Activated CD8-positive, alpha-beta T cell treated with anti-CD3 and anti-CD28 coated beads for 36 hours (primary cell): Measurements from ENCODE around the gene GPX6. TPM values are rescaled to one million over a fixed set of nuclear protein-coding genes. Genes with fewer than 3 reads are reported as not detected.
"Not testable (repeated sequence)": the region's sequence is repeated elsewhere in the genome, so short reads cannot be mapped to it uniquely, and the experiment has no call there.

Source experiments
- ATAC-seq: fragments of 200-7000 bp; cut with Tn5 transposase; one replicate; pipeline ENCODE4 v1.10.0; 2021; ENCODE audit warnings: mild to moderate bottlenecking, moderate library complexity
- CTCF ChIA-PET: fragments of 350-600 bp; sonication (Branson Sonifier 250); formaldehyde crosslinking; loops from one replicate; lab custom pipeline; 2021; ENCODE audit warnings: antibody characterized with exemption; lab: Charles Lee
- POLR2A ChIA-PET: fragments of 350-600 bp; sonication (Branson Sonifier 250); formaldehyde crosslinking; loops from one replicate; lab custom pipeline; 2021; ENCODE audit warnings: antibody characterized with exemption; lab: Charles Lee
- DNase-seq: peaks from one replicate; pipeline ENCODE4 v3.0.0-alpha.2; 2020
- H3K27ac Mint-ChIP-seq: one replicate; pipeline ENCODE4 v1.8.0; 2021; ENCODE audit warnings: mild to moderate bottlenecking, mixed read lengths
- H3K27me3 Mint-ChIP-seq: one replicate; pipeline ENCODE4 v1.8.0; 2021; ENCODE audit warnings: mixed read lengths
- H3K36me3 Mint-ChIP-seq: one replicate; pipeline ENCODE4 v1.8.0; 2021; ENCODE audit warnings: low read depth, mixed read lengths
- H3K4me1 Mint-ChIP-seq: one replicate; pipeline ENCODE4 v1.8.0; 2021; ENCODE audit warnings: low read depth, mixed read lengths
- H3K4me3 Mint-ChIP-seq: one replicate; pipeline ENCODE4 v1.8.0; 2021; ENCODE audit warnings: mild to moderate bottlenecking, moderate library complexity, mixed read lengths
- H3K9me3 Mint-ChIP-seq: one replicate; pipeline ENCODE4 v1.8.0; 2021; ENCODE audit warnings: mixed read lengths
- intact Hi-C: fragments of 100-400 bp; cut with micrococcal nuclease; formaldehyde crosslinking; loops from one replicate; pipeline ENCODE4 v1.10.0; 2022
- total RNA-seq, 2 experiments: library from RNA; stranded (reverse); gene quantifications; one replicate each; pipeline ENCODE4 v1.2.3, GENCODE V29; 2021
- TF ChIP-seq, protein P1 (sequence below): fragments of 200-600 bp; IDR thresholded peaks from one replicate; pipeline ENCODE4 v1.8.0; 2022; ENCODE audit warnings: antibody characterized with exemption, mild to moderate bottlenecking

GPX6 gene
- total RNA-seq, 2 experiments from 2014 or later, result not detected

- Mint-ChIP-seq H3K9me3 (no peaks in the 10 kb centered on the region), H3K4me3 (no peak overlapping the region), H3K36me3 (no peaks in the 10 kb centered on the region), H3K4me1 (no peaks in the 10 kb centered on the region), H3K27me3 (peaks cover 51% of the 10 kb centered on the region), H3K27ac (no peak overlapping the region)
- ATAC-seq (no peak), DNase-seq (no peak)
- ChIA-PET CTCF (no interaction called here), POLR2A (no interaction called here)
- intact Hi-C loops, result no loop called here
- TF ChIP-seq, protein P1, sequence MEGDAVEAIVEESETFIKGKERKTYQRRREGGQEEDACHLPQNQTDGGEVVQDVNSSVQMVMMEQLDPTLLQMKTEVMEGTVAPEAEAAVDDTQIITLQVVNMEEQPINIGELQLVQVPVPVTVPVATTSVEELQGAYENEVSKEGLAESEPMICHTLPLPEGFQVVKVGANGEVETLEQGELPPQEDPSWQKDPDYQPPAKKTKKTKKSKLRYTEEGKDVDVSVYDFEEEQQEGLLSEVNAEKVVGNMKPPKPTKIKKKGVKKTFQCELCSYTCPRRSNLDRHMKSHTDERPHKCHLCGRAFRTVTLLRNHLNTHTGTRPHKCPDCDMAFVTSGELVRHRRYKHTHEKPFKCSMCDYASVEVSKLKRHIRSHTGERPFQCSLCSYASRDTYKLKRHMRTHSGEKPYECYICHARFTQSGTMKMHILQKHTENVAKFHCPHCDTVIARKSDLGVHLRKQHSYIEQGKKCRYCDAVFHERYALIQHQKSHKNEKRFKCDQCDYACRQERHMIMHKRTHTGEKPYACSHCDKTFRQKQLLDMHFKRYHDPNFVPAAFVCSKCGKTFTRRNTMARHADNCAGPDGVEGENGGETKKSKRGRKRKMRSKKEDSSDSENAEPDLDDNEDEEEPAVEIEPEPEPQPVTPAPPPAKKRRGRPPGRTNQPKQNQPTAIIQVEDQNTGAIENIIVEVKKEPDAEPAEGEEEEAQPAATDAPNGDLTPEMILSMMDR, result no peak
These were observed 38.6 kb upstream of the GPX6 start for GRCh38 chr6:28553986-28554881.

- Mint-ChIP-seq H3K4me1 (no peaks in the 10 kb centered on the region), H3K9me3 (no peaks in the 10 kb centered on the region), H3K4me3 (no peak overlapping the region), H3K36me3 (no peaks in the 10 kb centered on the region), H3K27ac (no peak overlapping the region), H3K27me3 (peaks cover 57% of the 10 kb centered on the region)
- TF ChIP-seq, protein P1, result no peak
- no peak for ATAC-seq
- DNase-seq, result no peak
- ChIA-PET POLR2A (no interaction called here), CTCF (interaction anchor here (2.1 kb wide), 1 partner anchor 15 kb away, joined by 5 read pairs; no protein-coding TSS in a partner anchor)
- intact Hi-C loops, result no loop called here
These were observed 37.9 kb upstream of the GPX6 start for GRCh38 chr6:28553384-28553985.

DNA sequence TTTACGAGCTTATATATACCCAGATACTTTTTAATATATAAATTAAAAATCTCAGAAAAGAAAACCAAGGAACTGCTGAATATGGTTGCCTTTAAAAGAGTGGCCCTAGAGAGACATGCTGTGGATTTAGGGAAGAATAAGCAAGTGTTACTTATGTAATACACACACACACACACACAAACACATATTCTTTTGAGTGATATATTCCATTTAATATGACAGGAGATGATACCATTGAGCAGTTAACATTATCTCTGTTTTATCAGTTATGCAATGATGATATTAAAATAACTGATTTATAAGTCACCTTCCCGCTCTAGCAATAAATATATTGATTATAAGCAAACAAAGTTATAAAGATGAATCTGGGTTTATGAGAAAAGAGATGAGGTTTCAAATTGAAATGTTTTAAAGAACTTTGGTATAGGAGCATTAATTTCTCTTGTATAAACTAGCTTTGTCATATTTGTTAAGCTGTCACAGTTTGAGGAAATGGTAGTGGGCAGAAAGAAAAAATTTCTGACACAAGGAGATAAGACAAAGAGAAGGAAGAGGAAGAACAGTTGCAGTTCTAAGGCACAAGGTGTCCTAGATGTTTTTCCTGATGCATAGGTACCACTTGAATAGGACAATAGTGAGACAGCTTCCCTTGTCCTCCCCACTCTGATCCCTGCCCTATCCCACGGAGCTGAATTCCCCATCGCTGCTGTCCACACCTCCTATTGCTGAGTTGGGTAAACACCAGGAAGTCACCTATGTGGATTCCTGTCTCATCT lies 36.5 kb upstream of the GPX6 start:
- H3K9me3 Mint-ChIP-seq, result no peaks in the 10 kb centered on the region
- ATAC-seq (no peak), DNase-seq (no peak)
- H3K4me1 Mint-ChIP-seq, result no peaks in the 10 kb centered on the region
- no peak overlapping the region for H3K4me3 Mint-ChIP-seq
- intact Hi-C loops, result no loop called here
- TF ChIP-seq, protein P1, result no peak
- POLR2A ChIA-PET, result interaction anchor here (0.7 kb wide), 1 partner anchor 273 kb away, joined by 3 read pairs; no protein-coding TSS in a partner anchor
- no peak overlapping the region for H3K27ac Mint-ChIP-seq
- CTCF ChIA-PET, result interaction anchor here (1.3 to 2.1 kb wide), 4 partner anchors 10 to 55 kb away, joined by 3 to 5 read pairs (median 4); no protein-coding TSS in a partner anchor
- H3K27me3 Mint-ChIP-seq, result peaks cover 63% of the 10 kb centered on the region
- H3K36me3 Mint-ChIP-seq, result no peaks in the 10 kb centered on the region

- DNase-seq, H3K27ac Mint-ChIP-seq, ATAC-seq, H3K4me3 Mint-ChIP-seq, CTCF ChIA-PET, POLR2A ChIA-PET, H3K9me3 Mint-ChIP-seq, H3K36me3 Mint-ChIP-seq, intact Hi-C loops: not testable (repeated sequence)
- H3K4me1 Mint-ChIP-seq, result peaks cover 20% of the 10 kb centered on the region
- H3K27me3 Mint-ChIP-seq, result peaks cover 57% of the 10 kb centered on the region
These were observed 31.4 kb upstream of the GPX6 start for GRCh38 chr6:28547003-28547402.

DNA sequence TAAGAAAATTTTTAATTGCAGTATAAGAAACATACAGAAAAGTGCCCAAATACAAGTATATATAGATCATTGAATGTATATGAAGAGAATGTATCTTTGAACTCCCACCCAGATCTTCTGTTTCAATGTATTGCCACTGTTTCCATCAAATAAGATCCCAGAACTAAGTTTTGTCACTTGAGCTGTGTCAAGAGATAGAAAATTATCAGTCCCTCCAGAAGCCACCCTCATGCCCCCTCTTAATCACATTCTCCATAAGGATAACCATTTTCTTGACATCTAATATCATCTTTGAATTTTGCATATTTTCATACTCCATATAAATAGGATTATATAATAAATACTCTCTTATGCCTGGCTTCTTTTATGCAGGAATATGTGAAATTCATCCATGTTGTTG lies 30.4 kb upstream of the GPX6 start:
- H3K36me3 Mint-ChIP-seq, result no peaks in the 10 kb centered on the region
- CTCF ChIA-PET, result no interaction called here

More for the DNA sequence above, 30.4 kb upstream of the GPX6 start:
- TF ChIP-seq, protein P1, result no peak
- Mint-ChIP-seq H3K27me3 (peaks cover 58% of the 10 kb centered on the region), H3K4me3 (no peak overlapping the region), H3K9me3 (peaks cover 10% of the 10 kb centered on the region), H3K4me1 (peaks cover 23% of the 10 kb centered on the region), H3K27ac (no peak overlapping the region)
- intact Hi-C loops, result no loop called here
- DNase-seq (no peak), ATAC-seq (no peak)
- POLR2A ChIA-PET, result no interaction called here
